ENCODE results near the gene CERS3. TPM values are rescaled to one million over a fixed set of nuclear protein-coding genes. Genes with fewer than 3 reads are reported as not detected.
"Not testable (repeated sequence)": the region's sequence is repeated elsewhere in the genome, so short reads cannot be mapped to it uniquely, and the experiment has no call there.

The CERS3 gene
- total RNA-seq, 1 donor from 2014 or later: 0.09 TPM

DNA sequence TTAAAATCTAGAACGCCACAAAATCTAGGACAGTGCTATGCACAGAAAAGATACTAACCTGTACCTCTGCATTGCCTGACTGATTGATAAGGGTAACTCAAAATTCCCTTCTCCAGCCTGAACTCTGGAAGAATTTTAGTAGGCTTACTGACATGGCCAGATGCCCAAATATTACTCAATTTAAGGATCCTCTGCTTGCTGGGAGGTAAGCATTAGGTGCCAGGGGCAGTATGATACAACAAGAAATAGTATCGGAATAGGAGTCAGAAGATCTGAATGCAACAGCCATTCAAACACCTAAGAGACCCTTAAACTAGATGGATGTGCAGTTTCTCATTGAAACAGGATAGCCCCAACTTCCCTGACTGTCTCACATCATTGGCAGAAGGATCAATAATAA lies 45.4 kb downstream of the CERS3 start:
- Mint-ChIP-seq H3K27ac (no peak overlapping the region), H3K4me3 (ENCODE audit: low read depth) (no peak overlapping the region), H3K4me1 (ENCODE audit: low read depth) (no peaks in the 10 kb centered on the region), H3K27me3 (ENCODE audit: low read depth) (no peaks in the 10 kb centered on the region), H3K9me3 (peaks cover 15% of the 10 kb centered on the region), H3K36me3 (ENCODE audit: low read depth) (no peaks in the 10 kb centered on the region)
- DNase-seq (ENCODE audit: low spot score): no peak
- intact Hi-C loops (cut with micrococcal nuclease): no loop called here

DNA sequence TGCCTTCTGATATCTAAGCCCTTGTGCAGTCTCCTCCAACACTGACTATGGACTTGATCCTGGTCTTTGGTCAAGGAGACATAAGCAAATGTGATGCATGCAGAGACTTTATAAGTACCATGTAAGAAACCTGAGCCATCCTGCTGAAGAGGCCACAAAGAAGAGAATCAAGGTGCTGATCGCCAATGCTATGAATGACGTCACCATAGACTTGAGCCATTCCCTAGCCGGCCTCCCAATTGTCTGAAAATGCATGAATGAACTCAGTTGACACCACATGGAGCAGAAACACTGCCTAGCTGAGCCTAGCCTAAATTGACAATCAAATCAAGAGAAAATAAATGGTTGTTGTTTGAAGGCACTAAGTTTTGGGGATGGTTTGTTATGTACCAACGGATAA lies 51.9 kb downstream of the CERS3 start:
- H3K4me1 Mint-ChIP-seq (ENCODE audit: low read depth): no peaks in the 10 kb centered on the region
- no peak for DNase-seq (ENCODE audit: low spot score)
- intact Hi-C loops (cut with micrococcal nuclease): no loop called here
- H3K27ac Mint-ChIP-seq: no peak overlapping the region
- no peaks in the 10 kb centered on the region for H3K27me3 Mint-ChIP-seq (ENCODE audit: low read depth)
- H3K9me3 Mint-ChIP-seq: peaks cover 36% of the 10 kb centered on the region
- no peak overlapping the region for H3K4me3 Mint-ChIP-seq (ENCODE audit: low read depth)
- no peaks in the 10 kb centered on the region for H3K36me3 Mint-ChIP-seq (ENCODE audit: low read depth)

DNA sequence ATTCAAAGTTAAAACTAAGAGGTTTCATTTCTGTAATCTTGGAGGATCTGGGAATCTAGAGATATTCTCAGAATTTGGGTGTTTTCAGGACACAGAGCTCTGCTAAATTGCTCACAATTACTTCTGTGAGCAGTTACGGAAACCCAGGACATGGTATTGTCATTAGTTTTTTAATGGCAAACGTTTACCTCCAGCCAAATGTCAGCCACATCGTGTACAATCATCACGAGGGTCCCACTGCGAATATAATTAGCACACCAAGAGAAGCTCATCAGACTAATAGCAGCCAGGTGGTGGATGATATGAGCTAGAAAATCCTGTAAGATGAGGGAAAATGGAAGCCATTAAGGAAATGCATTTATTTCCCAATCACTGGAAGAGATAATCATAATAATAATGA lies 56.0 kb downstream of the CERS3 start:
- Mint-ChIP-seq H3K36me3 (ENCODE audit: low read depth) (no peaks in the 10 kb centered on the region), H3K4me1 (ENCODE audit: low read depth) (no peaks in the 10 kb centered on the region), H3K4me3 (ENCODE audit: low read depth) (no peak overlapping the region), H3K9me3 (peaks cover 16% of the 10 kb centered on the region), H3K27me3 (ENCODE audit: low read depth) (no peaks in the 10 kb centered on the region), H3K27ac (no peak overlapping the region)
- DNase-seq (ENCODE audit: low spot score): no peak
- intact Hi-C loops (cut with micrococcal nuclease): no loop called here

DNA sequence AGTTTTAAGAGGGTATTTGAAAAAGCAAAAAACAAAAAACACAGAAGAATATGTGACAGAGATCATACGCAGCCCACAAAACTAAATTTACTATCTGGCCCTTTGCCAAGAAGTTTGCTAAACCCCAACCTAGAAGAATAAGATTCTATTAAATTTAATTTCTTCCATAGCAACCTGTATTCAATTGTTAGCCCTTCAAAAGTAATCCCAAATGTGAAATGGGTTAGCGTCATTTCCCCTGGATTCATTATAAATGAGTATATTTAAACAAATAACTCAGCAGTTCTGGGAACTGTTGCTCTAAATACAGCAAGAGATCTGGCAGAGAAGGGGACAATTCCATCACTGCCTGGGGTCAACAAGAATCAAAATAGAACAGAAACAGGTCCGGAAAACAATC lies 56.8 kb downstream of the CERS3 start:
- peaks cover 8% of the 10 kb centered on the region for H3K9me3 Mint-ChIP-seq
- DNase-seq (ENCODE audit: low spot score): no peak
- H3K27me3 Mint-ChIP-seq (ENCODE audit: low read depth): no peaks in the 10 kb centered on the region
- H3K27ac Mint-ChIP-seq: no peak overlapping the region
- no peaks in the 10 kb centered on the region for H3K36me3 Mint-ChIP-seq (ENCODE audit: low read depth)
- no peak overlapping the region for H3K4me3 Mint-ChIP-seq (ENCODE audit: low read depth)
- H3K4me1 Mint-ChIP-seq (ENCODE audit: low read depth): no peaks in the 10 kb centered on the region
- intact Hi-C loops (cut with micrococcal nuclease): no loop called here

DNA sequence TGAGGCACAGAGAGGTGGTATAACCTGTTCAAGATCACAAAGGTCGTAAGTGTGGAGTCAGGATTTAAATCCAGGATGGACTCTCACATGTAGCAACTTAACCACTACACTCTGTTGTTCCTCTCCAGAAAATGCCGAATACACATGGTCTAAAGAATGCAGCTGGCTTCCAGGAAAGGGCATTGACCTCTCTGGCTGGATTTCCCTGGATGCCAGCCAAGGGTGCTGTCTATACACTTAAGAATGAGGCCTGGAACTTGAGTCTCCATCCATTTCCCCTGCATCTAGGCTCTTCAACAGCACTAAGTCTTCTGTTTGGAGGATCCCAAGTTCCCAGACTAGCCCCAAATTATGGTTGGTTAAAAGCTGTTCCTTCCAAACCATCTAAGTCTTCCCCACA lies 60.5 kb downstream of the CERS3 start:
- no peak for DNase-seq (ENCODE audit: low spot score)
- Mint-ChIP-seq H3K27ac (no peak overlapping the region), H3K4me1 (ENCODE audit: low read depth) (no peaks in the 10 kb centered on the region), H3K4me3 (ENCODE audit: low read depth) (no peak overlapping the region), H3K36me3 (ENCODE audit: low read depth) (no peaks in the 10 kb centered on the region), H3K9me3 (peaks cover under 1% of the 10 kb centered on the region), H3K27me3 (ENCODE audit: low read depth) (no peaks in the 10 kb centered on the region)
- intact Hi-C loops (cut with micrococcal nuclease): no loop called here

DNA sequence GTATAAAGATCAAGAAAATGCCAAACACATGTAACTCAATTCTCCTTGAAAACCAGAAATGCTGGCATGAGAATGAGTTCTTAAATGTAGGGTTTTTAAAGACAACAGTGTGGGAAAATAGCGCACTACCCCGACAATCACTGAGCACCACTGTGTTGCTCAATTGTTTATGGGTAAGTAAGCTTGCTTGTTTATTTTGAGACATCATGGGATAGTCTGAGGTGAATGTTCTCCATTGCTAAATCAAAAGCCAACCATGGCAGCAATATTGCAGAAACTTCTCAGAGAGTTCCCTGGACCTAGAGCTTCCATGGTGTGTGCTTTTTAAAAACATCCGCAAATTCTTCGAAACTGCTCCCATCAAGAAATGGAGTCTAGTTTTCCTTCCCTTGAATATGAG lies 62.7 kb downstream of the CERS3 start:
- intact Hi-C loops (cut with micrococcal nuclease): no loop called here
- Mint-ChIP-seq H3K36me3 (ENCODE audit: low read depth) (no peaks in the 10 kb centered on the region), H3K4me1 (ENCODE audit: low read depth) (no peaks in the 10 kb centered on the region), H3K27ac (no peak overlapping the region), H3K4me3 (ENCODE audit: low read depth) (no peak overlapping the region), H3K27me3 (ENCODE audit: low read depth) (no peaks in the 10 kb centered on the region), H3K9me3 (no peaks in the 10 kb centered on the region)
- no peak for DNase-seq (ENCODE audit: low spot score)

DNA sequence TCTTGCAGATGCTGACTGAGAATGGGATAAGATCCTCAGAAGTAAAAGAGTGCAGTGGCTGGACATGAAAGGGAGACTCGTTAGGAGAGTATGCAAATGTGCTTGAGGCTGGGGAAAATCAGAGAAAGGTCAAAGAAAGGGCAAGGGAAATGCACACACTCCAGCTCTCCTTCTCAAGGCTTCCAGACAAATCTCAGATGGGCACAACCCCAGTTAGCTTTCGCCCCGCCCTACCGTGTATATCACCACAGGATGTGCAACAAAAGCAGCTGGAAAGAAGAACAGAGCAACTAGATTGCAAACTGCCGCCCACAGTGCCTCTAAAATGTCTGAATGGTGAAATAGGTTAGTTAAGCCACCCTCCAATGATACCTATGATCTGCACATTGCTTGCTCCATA lies 63.9 kb downstream of the CERS3 start:
- Mint-ChIP-seq H3K27me3 (ENCODE audit: low read depth) (no peaks in the 10 kb centered on the region), H3K4me1 (ENCODE audit: low read depth) (no peaks in the 10 kb centered on the region), H3K27ac (no peak overlapping the region), H3K4me3 (ENCODE audit: low read depth) (no peak overlapping the region), H3K9me3 (no peaks in the 10 kb centered on the region), H3K36me3 (ENCODE audit: low read depth) (no peaks in the 10 kb centered on the region)
- intact Hi-C loops (cut with micrococcal nuclease): no loop called here
- no peak for DNase-seq (ENCODE audit: low spot score)

DNA sequence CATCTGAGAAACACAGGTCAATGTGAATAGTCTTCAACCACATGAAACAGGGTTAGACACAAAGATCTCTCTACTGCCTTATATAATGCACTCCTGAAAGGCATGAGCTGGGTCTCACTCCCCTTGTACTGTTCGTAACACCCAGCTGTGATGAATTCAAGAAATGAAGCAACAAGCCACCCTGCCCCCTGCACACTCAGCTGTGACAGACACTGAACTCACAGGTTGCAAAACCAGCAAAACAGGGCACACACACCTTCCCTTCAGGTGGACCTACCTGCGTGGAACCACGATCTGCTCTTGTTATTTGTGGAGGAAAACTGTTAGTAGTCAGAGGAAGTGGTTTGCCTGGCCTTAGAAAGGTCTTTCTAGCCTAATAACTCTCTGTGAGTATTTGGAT lies 64.5 kb downstream of the CERS3 start:
- DNase-seq (ENCODE audit: low spot score): no peak
- H3K36me3 Mint-ChIP-seq (ENCODE audit: low read depth): no peaks in the 10 kb centered on the region
- H3K9me3 Mint-ChIP-seq: no peaks in the 10 kb centered on the region

DNA sequence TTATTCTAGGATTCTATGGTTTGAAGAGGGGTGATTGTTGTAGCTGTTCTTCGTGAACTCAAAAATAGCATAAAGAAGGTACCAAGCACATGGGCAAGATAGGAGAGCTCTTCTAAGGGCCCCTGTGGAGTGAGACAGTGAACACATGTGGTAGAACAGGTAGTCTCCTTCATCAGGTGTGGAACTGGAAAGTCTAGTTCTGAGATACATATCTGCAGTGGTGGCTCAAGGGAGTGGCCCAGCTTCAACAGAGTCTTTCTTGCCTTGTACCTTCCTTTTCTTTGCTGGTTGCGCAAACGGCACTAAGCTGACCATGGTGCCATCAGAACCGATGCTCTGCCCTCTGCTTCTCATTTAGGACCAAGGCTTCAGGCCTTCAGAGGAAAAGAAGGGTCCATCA lies 65.2 kb downstream of the CERS3 start:
- no peaks in the 10 kb centered on the region for H3K4me1 Mint-ChIP-seq (ENCODE audit: low read depth)
- no peak overlapping the region for H3K4me3 Mint-ChIP-seq (ENCODE audit: low read depth)
- intact Hi-C loops (cut with micrococcal nuclease): no loop called here
- no peak overlapping the region for H3K27ac Mint-ChIP-seq
- H3K27me3 Mint-ChIP-seq (ENCODE audit: low read depth): no peaks in the 10 kb centered on the region
- H3K36me3 Mint-ChIP-seq (ENCODE audit: low read depth): no peaks in the 10 kb centered on the region
- no peak for DNase-seq (ENCODE audit: low spot score)
- no peaks in the 10 kb centered on the region for H3K9me3 Mint-ChIP-seq

More for the DNA sequence above, 64.5 kb downstream of the CERS3 start:
- Mint-ChIP-seq H3K27ac (no peak overlapping the region), H3K27me3 (ENCODE audit: low read depth) (no peaks in the 10 kb centered on the region), H3K4me3 (ENCODE audit: low read depth) (no peak overlapping the region), H3K4me1 (ENCODE audit: low read depth) (no peaks in the 10 kb centered on the region)
- intact Hi-C loops (cut with micrococcal nuclease): no loop called here

DNA sequence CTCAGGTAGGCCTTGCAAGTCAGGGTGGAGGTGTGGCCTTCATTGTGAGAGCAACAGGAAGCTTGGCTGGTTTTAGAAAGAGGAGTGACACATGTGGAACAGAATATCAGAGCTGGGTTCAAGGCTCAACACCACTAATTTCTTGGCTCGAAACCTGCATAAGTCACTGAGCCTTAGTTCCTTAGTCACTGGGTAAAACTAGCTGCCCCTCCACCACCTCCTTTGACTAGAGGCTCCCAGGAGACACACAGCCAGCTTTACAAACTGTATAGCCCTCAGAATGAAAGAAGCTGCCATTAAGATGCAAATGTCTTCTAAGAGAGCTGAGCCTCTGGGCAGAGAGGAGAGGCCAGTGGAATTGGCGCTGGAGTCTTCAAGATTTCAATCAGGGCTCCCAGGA lies 67.7 kb downstream of the CERS3 start:
- no peak for DNase-seq (ENCODE audit: low spot score)
- Mint-ChIP-seq H3K36me3 (ENCODE audit: low read depth) (no peaks in the 10 kb centered on the region), H3K27ac (no peak overlapping the region), H3K4me1 (ENCODE audit: low read depth) (no peaks in the 10 kb centered on the region), H3K27me3 (ENCODE audit: low read depth) (no peaks in the 10 kb centered on the region), H3K4me3 (ENCODE audit: low read depth) (no peak overlapping the region), H3K9me3 (no peaks in the 10 kb centered on the region)
- intact Hi-C loops (cut with micrococcal nuclease): no loop called here

DNA sequence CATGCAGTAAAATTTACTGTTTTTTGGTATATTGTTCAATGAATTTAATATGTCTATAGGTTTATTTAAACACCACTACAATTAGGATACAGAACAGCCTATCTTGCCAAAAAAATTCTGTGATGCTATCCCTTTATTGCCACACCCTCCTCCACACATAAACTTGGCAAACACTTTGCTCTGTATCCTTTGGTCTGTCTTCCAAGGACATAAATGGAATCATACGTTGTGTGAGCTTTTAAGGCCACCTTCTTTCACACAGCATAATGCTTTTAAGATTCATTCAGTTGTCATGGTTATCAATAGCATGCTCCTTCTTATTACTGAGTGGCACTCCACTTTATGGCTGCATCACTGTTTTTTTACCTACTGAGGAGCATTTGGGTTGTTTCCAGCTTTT lies 71.5 kb downstream of the CERS3 start:
- Mint-ChIP-seq H3K27me3 (ENCODE audit: low read depth) (no peaks in the 10 kb centered on the region), H3K27ac (no peak overlapping the region), H3K36me3 (ENCODE audit: low read depth) (no peaks in the 10 kb centered on the region), H3K9me3 (no peaks in the 10 kb centered on the region), H3K4me1 (ENCODE audit: low read depth) (no peaks in the 10 kb centered on the region), H3K4me3 (ENCODE audit: low read depth) (no peak overlapping the region)
- DNase-seq (ENCODE audit: low spot score): no peak
- intact Hi-C loops (cut with micrococcal nuclease): no loop called here

DNA sequence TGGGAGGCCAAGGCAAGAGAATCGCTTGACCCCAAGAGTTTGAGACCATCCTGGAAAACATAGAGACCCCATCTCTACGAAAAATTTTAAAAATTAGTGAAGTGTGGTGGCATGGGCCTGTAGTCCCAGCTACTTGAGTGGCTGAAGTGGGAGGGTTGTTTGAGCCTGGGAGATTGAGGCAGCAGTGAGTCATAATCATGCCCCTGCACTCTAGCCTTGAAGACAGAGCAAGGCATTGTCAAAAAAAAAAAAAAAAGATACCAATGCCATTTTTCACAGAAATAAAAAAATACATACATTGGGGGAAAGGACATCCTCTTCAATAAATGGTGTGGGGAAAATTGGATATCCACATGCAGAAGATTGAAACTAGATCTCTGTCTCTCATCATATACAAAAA lies 74.6 kb downstream of the CERS3 start:
- peaks cover 11% of the 10 kb centered on the region for H3K9me3 Mint-ChIP-seq
- H3K36me3 Mint-ChIP-seq (ENCODE audit: low read depth): no peaks in the 10 kb centered on the region
- H3K4me3 Mint-ChIP-seq (ENCODE audit: low read depth): no peak overlapping the region
- no peak for DNase-seq (ENCODE audit: low spot score)
- no peaks in the 10 kb centered on the region for H3K4me1 Mint-ChIP-seq (ENCODE audit: low read depth)
- no peak overlapping the region for H3K27ac Mint-ChIP-seq
- intact Hi-C loops (cut with micrococcal nuclease): no loop called here
- H3K27me3 Mint-ChIP-seq (ENCODE audit: low read depth): no peaks in the 10 kb centered on the region

DNA sequence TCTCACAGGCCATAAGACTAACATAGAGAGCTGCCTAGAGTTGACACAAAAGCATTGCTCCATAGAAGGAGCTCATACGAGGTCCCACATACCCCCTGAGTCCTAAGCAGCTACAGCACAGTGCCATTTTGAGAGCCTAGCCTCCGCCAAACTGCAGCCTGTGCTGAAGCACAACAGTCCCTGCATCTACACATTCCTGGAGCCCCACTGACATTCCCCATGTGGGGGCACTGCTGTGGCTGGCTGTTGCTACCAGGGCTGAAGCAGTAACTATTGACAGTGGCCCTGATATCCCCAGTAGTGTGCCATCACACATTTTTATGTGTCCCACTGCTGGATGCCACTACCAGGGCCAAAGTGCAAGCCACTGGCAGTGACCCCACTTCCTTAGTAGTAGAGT lies 80.3 kb downstream of the CERS3 start:
- Mint-ChIP-seq H3K4me1 (ENCODE audit: low read depth) (no peaks in the 10 kb centered on the region), H3K9me3 (peaks cover 11% of the 10 kb centered on the region), H3K36me3 (ENCODE audit: low read depth) (no peaks in the 10 kb centered on the region), H3K27ac (no peak overlapping the region), H3K4me3 (ENCODE audit: low read depth) (no peak overlapping the region), H3K27me3 (ENCODE audit: low read depth) (no peaks in the 10 kb centered on the region)
- intact Hi-C loops (cut with micrococcal nuclease): no loop called here
- no peak for DNase-seq (ENCODE audit: low spot score)

DNA sequence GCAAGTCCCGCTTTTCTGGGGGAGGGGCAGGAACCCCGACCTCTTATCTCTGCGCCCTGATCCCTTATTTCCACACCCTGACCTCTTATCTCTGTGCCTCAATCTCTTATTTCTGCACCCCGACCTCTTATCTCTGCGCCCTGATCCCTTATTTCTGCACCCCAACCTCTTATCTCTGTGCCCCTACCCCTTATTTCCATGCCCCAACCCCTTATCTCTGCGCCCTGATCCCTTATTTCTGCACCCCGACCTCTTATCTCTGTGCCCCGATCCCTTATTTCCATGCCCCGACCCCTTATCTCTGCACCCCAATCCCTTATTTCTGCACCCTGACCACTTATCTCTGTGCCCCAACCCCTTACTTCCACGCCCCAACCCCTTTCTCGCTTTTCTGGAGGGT lies 87.7 kb downstream of the CERS3 start:
- DNase-seq (ENCODE audit: low spot score); H3K27me3 Mint-ChIP-seq (ENCODE audit: low read depth); H3K9me3 Mint-ChIP-seq; H3K27ac Mint-ChIP-seq; H3K4me1 Mint-ChIP-seq (ENCODE audit: low read depth); H3K36me3 Mint-ChIP-seq (ENCODE audit: low read depth); H3K4me3 Mint-ChIP-seq (ENCODE audit: low read depth); intact Hi-C loops (cut with micrococcal nuclease): not testable (repeated sequence)
